ENCODE results near the gene TFIP11. TPM values are rescaled to one million over a fixed set of nuclear protein-coding genes. Genes with fewer than 3 reads are reported as not detected.
"Not testable (repeated sequence)": the region's sequence is repeated elsewhere in the genome, so short reads cannot be mapped to it uniquely, and the experiment has no call there.

Gene TFIP11
- total and polyA plus RNA-seq, 7 experiments from 2014 or later = 25.8 to 107 (median 67.9) TPM

- no peaks in the 10 kb centered on the region for H3K9me3 ChIP-seq (ENCODE audit: control insufficient read depth in 2 of 3, low read length in 3 of 3)
- no peak for ATAC-seq
- H3K9me3 Mint-ChIP-seq = no peaks in the 10 kb centered on the region
- DNase-seq = no peak
- H3K4me1 ChIP-seq (ENCODE audit: control insufficient read depth in 2 of 2, insufficient read depth in 2 of 2, low read length in 2 of 2) = peaks cover 0 to 3% of the 10 kb centered on the region in 2 donors
- H3K4me1 Mint-ChIP-seq = peaks cover 0 to 24% (median 15%) of the 10 kb centered on the region in 7 donors
- ChIA-PET POLR2A (no interaction called here), CTCF (no interaction called here)
- H3K27me3 ChIP-seq (ENCODE audit: control insufficient read depth in 2 of 2, insufficient read depth in 2 of 2, low read length in 2 of 2) = no peaks in the 10 kb centered on the region
- H3K27ac Mint-ChIP-seq = peak overlapping the region in 3 of 9 donors; percentile 60 to 76 (median 73)
- no peak overlapping the region for H3K27ac ChIP-seq (ENCODE audit: low read depth, low read length)
- H3K36me3 Mint-ChIP-seq = peaks cover 12 to 45% (median 20%) of the 10 kb centered on the region in 5 donors
- H3K4me3 ChIP-seq (ENCODE audit: low read length) = no peak overlapping the region
- no peaks in the 10 kb centered on the region for H3K27me3 Mint-ChIP-seq
- H3K36me3 ChIP-seq (ENCODE audit: control insufficient read depth in 2 of 3, insufficient read depth in 3 of 3, low read length in 3 of 3) = peaks cover 4 to 69% (median 17%) of the 10 kb centered on the region in 3 experiments
- H3K4me3 Mint-ChIP-seq = no peak overlapping the region
- intact Hi-C loops (cut with micrococcal nuclease) = no loop called here
Observed at GRCh38 chr22:26535603-26535908, 23.3 kb upstream of the TFIP11 start.

GRCh38 chr22:26534874-26535602 lies 22.8 kb upstream of the TFIP11 start:
- peaks cover 12 to 43% (median 20%) of the 10 kb centered on the region in 5 donors for H3K36me3 Mint-ChIP-seq
- Histone ChIP-seq H3K4me3 (ENCODE audit: low read length) (no peak overlapping the region), H3K9me3 (ENCODE audit: control insufficient read depth in 2 of 3, low read length in 3 of 3) (no peaks in the 10 kb centered on the region), H3K27ac (ENCODE audit: low read depth, low read length) (peak overlapping the region; percentile 41), H3K36me3 (ENCODE audit: control insufficient read depth in 2 of 3, insufficient read depth in 3 of 3, low read length in 3 of 3) (peaks cover 4 to 69% (median 17%) of the 10 kb centered on the region in 3 experiments), H3K27me3 (ENCODE audit: control insufficient read depth in 2 of 2, insufficient read depth in 2 of 2, low read length in 2 of 2) (no peaks in the 10 kb centered on the region), H3K4me1 (ENCODE audit: control insufficient read depth in 2 of 2, insufficient read depth in 2 of 2, low read length in 2 of 2) (peaks cover 0 to 3% of the 10 kb centered on the region in 2 donors)
- DNase-seq (no peak), ATAC-seq (no peak)
- peak overlapping the region in 3 of 9 donors; percentile 60 to 76 (median 73) for H3K27ac Mint-ChIP-seq
- peak overlapping the region in 2 of 10 donors; percentile 16 to 35 for H3K4me3 Mint-ChIP-seq
- peaks cover 0 to 24% (median 15%) of the 10 kb centered on the region in 7 donors for H3K4me1 Mint-ChIP-seq
- intact Hi-C loops (cut with micrococcal nuclease) = no loop called here
- ChIA-PET POLR2A (no interaction called here), CTCF (no interaction called here)
- H3K27me3 Mint-ChIP-seq = no peaks in the 10 kb centered on the region
- H3K9me3 Mint-ChIP-seq = no peaks in the 10 kb centered on the region

- no peak overlapping the region for H3K27ac ChIP-seq (ENCODE audit: low read depth, low read length)
- ATAC-seq (no peak), DNase-seq (no peak)
- Mint-ChIP-seq H3K4me1 (peaks cover 0 to 24% (median 15%) of the 10 kb centered on the region in 7 donors), H3K4me3 (no peak overlapping the region), H3K27me3 (no peaks in the 10 kb centered on the region), H3K9me3 (no peaks in the 10 kb centered on the region), H3K27ac (no peak overlapping the region), H3K36me3 (peaks cover 12 to 48% (median 20%) of the 10 kb centered on the region in 5 donors)
- peaks cover 0 to 3% of the 10 kb centered on the region in 2 donors for H3K4me1 ChIP-seq (ENCODE audit: control insufficient read depth in 2 of 2, insufficient read depth in 2 of 2, low read length in 2 of 2)
- H3K4me3 ChIP-seq (ENCODE audit: low read length) = no peak overlapping the region
- H3K9me3 ChIP-seq (ENCODE audit: control insufficient read depth in 2 of 3, low read length in 3 of 3) = no peaks in the 10 kb centered on the region
- POLR2A ChIA-PET = no interaction called here
- CTCF ChIA-PET = no interaction called here
- no peaks in the 10 kb centered on the region for H3K27me3 ChIP-seq (ENCODE audit: control insufficient read depth in 2 of 2, insufficient read depth in 2 of 2, low read length in 2 of 2)
- peaks cover 4 to 65% (median 12%) of the 10 kb centered on the region in 3 experiments for H3K36me3 ChIP-seq (ENCODE audit: control insufficient read depth in 2 of 3, insufficient read depth in 3 of 3, low read length in 3 of 3)
- intact Hi-C loops (cut with micrococcal nuclease) = no loop called here
Observed at GRCh38 chr22:26534171-26534855, 22.0 kb upstream of the TFIP11 start.

DNA sequence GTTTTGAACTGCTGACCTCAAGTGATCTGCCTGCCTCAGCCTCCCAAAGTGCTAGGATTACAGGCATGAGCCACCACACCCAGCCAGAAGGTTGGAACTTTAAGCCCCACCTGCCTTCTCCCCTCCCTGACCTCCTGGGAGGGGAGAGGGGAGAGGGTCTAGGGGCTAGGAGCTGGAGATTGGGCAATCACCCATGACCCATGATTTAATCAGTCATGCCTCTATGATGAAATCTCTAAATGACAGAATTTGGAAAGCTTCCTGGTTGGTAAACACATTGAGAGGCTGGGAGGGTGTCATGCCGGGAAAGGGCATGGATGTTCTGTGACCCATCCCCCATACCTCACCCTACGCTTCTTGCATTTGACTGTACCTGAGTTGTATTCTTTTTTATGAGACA lies 17.1 kb upstream of the TFIP11 start:
- Histone ChIP-seq H3K4me3 (ENCODE audit: low read length) (no peak overlapping the region), H3K9me3 (ENCODE audit: control insufficient read depth in 2 of 3, low read length in 3 of 3) (no peaks in the 10 kb centered on the region), H3K27ac (ENCODE audit: low read depth, low read length) (no peak overlapping the region), H3K36me3 (ENCODE audit: control insufficient read depth in 2 of 3, insufficient read depth in 3 of 3, low read length in 3 of 3) (peaks cover 7 to 67% (median 27%) of the 10 kb centered on the region in 3 experiments), H3K4me1 (ENCODE audit: control insufficient read depth in 2 of 2, insufficient read depth in 2 of 2, low read length in 2 of 2) (no peaks in the 10 kb centered on the region), H3K27me3 (ENCODE audit: control insufficient read depth in 2 of 2, insufficient read depth in 2 of 2, low read length in 2 of 2) (no peaks in the 10 kb centered on the region)
- peaks cover 4 to 50% (median 26%) of the 10 kb centered on the region in 5 donors for H3K36me3 Mint-ChIP-seq
- no peaks in the 10 kb centered on the region for H3K9me3 Mint-ChIP-seq
- ATAC-seq = peak; percentile 34
- no peaks in the 10 kb centered on the region for H3K27me3 Mint-ChIP-seq
- CTCF ChIA-PET = no interaction called here
- intact Hi-C loops (cut with micrococcal nuclease) = no loop called here
- H3K4me3 Mint-ChIP-seq = no peak overlapping the region
- H3K4me1 Mint-ChIP-seq = peaks cover 0 to 11% (median 4%) of the 10 kb centered on the region in 7 donors
- H3K27ac Mint-ChIP-seq = no peak overlapping the region
- DNase-seq = no peak
- POLR2A ChIA-PET = interaction anchor here (0.5 kb wide), 1 partner anchor 8 kb away, joined by 3 read pairs; no protein-coding TSS in a partner anchor

DNA sequence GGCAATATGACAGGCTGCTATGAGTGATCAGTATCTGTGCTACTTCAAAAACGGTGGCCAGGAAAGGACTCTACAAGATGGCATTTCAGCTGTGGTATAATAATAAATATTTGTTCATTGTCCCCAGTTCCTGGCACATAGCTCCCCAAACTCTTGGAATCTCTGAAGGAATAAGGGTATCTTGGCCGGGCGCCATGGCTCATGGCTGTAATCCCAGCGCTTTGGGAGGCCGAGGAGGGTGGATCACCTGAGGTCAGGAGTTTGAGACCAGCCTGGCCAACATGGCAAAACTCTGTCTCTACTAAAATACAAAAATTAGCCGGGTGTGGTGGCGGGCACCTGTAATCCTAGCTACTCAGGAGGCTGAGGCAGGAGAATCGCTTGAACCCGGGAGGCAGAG lies 16.2 kb upstream of the TFIP11 start:
- H3K36me3 ChIP-seq (ENCODE audit: control insufficient read depth in 2 of 3, insufficient read depth in 3 of 3, low read length in 3 of 3) = peaks cover 3 to 68% (median 27%) of the 10 kb centered on the region in 3 experiments
- Mint-ChIP-seq H3K4me1 (peaks cover 0 to 11% (median 0%) of the 10 kb centered on the region in 7 donors), H3K36me3 (peaks cover 4 to 53% (median 25%) of the 10 kb centered on the region in 5 donors)
- DNase-seq; POLR2A ChIA-PET; H3K27ac Mint-ChIP-seq; H3K27ac ChIP-seq (ENCODE audit: low read depth, low read length); CTCF ChIA-PET; H3K27me3 ChIP-seq (ENCODE audit: control insufficient read depth in 2 of 2, insufficient read depth in 2 of 2, low read length in 2 of 2); H3K9me3 ChIP-seq (ENCODE audit: control insufficient read depth in 2 of 3, low read length in 3 of 3); H3K4me3 ChIP-seq (ENCODE audit: low read length); H3K4me3 Mint-ChIP-seq; H3K9me3 Mint-ChIP-seq; ATAC-seq; intact Hi-C loops (cut with micrococcal nuclease); H3K27me3 Mint-ChIP-seq; H3K4me1 ChIP-seq (ENCODE audit: control insufficient read depth in 2 of 2, insufficient read depth in 2 of 2, low read length in 2 of 2): not testable (repeated sequence)

- ChIA-PET POLR2A (no interaction called here), CTCF (no interaction called here)
- Mint-ChIP-seq H3K36me3 (peaks cover 4 to 51% (median 24%) of the 10 kb centered on the region in 5 donors), H3K27ac (no peak overlapping the region), H3K9me3 (no peaks in the 10 kb centered on the region), H3K27me3 (no peaks in the 10 kb centered on the region), H3K4me3 (no peak overlapping the region), H3K4me1 (peaks cover 0 to 10% (median 0%) of the 10 kb centered on the region in 7 donors)
- Histone ChIP-seq H3K27ac (ENCODE audit: low read depth, low read length) (no peak overlapping the region), H3K9me3 (ENCODE audit: control insufficient read depth in 2 of 3, low read length in 3 of 3) (no peaks in the 10 kb centered on the region), H3K4me3 (ENCODE audit: low read length) (no peak overlapping the region), H3K36me3 (ENCODE audit: control insufficient read depth in 2 of 3, insufficient read depth in 3 of 3, low read length in 3 of 3) (peaks cover 3 to 63% (median 26%) of the 10 kb centered on the region in 3 experiments), H3K27me3 (ENCODE audit: control insufficient read depth in 2 of 2, insufficient read depth in 2 of 2, low read length in 2 of 2) (no peaks in the 10 kb centered on the region), H3K4me1 (ENCODE audit: control insufficient read depth in 2 of 2, insufficient read depth in 2 of 2, low read length in 2 of 2) (no peaks in the 10 kb centered on the region)
- intact Hi-C loops (cut with micrococcal nuclease) = no loop called here
- DNase-seq = no peak
- ATAC-seq = no peak
Observed at GRCh38 chr22:26527574-26528465, 15.5 kb upstream of the TFIP11 start.

Measured in naive thymus-derived CD4-positive, alpha-beta T cell (primary cell).